GM06990 (cell line): ENCODE data around the gene OR4D11.
"Not testable (repeated sequence)": the region's sequence is repeated elsewhere in the genome, so short reads cannot be mapped to it uniquely, and the experiment has no call there.

Experiments
- DNase-seq: peaks from one replicate; pipeline ENCODE4 v3.0.0-alpha.2; 2011; ENCODE audit not compliant: insufficient read length; ENCODE audit errors: extremely low read depth
- H3K27me3 ChIP-seq: replicated peaks from 2 replicates; pipeline ENCODE4 v1.6.0; 2011; ENCODE audit warnings: low read length; ENCODE audit not compliant: control insufficient read depth, insufficient read depth
- H3K36me3 ChIP-seq: 2 replicates; pipeline ENCODE4 v1.5.1; 2011; ENCODE audit warnings: low read length; ENCODE audit not compliant: control insufficient read depth, insufficient read depth
- H3K4me3 ChIP-seq: replicated peaks from 2 replicates; pipeline ENCODE4 v1.5.1; 2011; ENCODE audit warnings: low read depth, mild to moderate bottlenecking, control low read depth, low read length
- CTCF ChIP-seq: IDR thresholded peaks from 2 replicates; pipeline ENCODE4 v1.5.1; 2011; ENCODE audit warnings: low read length, control low read depth, mild to moderate bottlenecking, inconsistent platforms; ENCODE audit not compliant: insufficient read depth, poor library complexity, severe bottlenecking

Gene OR4D11

GRCh38 chr11:59520741-59521140, 17.4 kb downstream of the OR4D11 start:
- TF ChIP-seq CTCF, result no peak
- no peaks in the 10 kb centered on the region; the same call in 1 of the 2 replicates for H3K27me3 ChIP-seq
- DNase-seq, result no peak
- no peaks in the 10 kb centered on the region for H3K36me3 ChIP-seq
- no peak overlapping the region for H3K4me3 ChIP-seq

- TF ChIP-seq CTCF, result no peak
- H3K36me3 ChIP-seq, result no peaks in the 10 kb centered on the region
- no peak for DNase-seq
- no peak overlapping the region for H3K4me3 ChIP-seq
- no peaks in the 10 kb centered on the region; the same call in 1 of the 2 replicates for H3K27me3 ChIP-seq
These were observed 20.2 kb downstream of the OR4D11 start for GRCh38 chr11:59523541-59523940.

GRCh38 chr11:59528711-59529110, 25.3 kb downstream of the OR4D11 start:
- Histone ChIP-seq H3K27me3 (no peaks in the 10 kb centered on the region), H3K36me3 (no peaks in the 10 kb centered on the region), H3K4me3 (no peak overlapping the region)
- no peak for DNase-seq
- TF ChIP-seq CTCF, result no peak

GRCh38 chr11:59532620-59533019, 29.2 kb downstream of the OR4D11 start:
- no peak for DNase-seq
- no peak for TF ChIP-seq CTCF
- H3K4me3 ChIP-seq, result no peak overlapping the region
- no peaks in the 10 kb centered on the region for H3K36me3 ChIP-seq
- no peaks in the 10 kb centered on the region for H3K27me3 ChIP-seq

GRCh38 chr11:59534676-59535075, 31.3 kb downstream of the OR4D11 start:
- DNase-seq, result no peak
- H3K27me3 ChIP-seq, result no peaks in the 10 kb centered on the region
- H3K4me3 ChIP-seq, result no peak overlapping the region
- no peak for TF ChIP-seq CTCF
- H3K36me3 ChIP-seq, result no peaks in the 10 kb centered on the region

- H3K36me3 ChIP-seq, result no peaks in the 10 kb centered on the region
- TF ChIP-seq CTCF, result no peak
- no peak for DNase-seq
- H3K4me3 ChIP-seq, result no peak overlapping the region
- no peaks in the 10 kb centered on the region for H3K27me3 ChIP-seq
These were observed 38.9 kb downstream of the OR4D11 start for GRCh38 chr11:59542142-59542810.

GRCh38 chr11:59543713-59544112, 40.3 kb downstream of the OR4D11 start:
- H3K27me3 ChIP-seq, H3K4me3 ChIP-seq, DNase-seq, H3K36me3 ChIP-seq: not testable (repeated sequence)
